ENCODE measurements around the gene SCUBE1.

The SCUBE1 gene

GRCh38 chr22:43310311-43310710 lies 32.9 kb downstream of the SCUBE1 start:
- H3K4me3 Mint-ChIP-seq, result no peak overlapping the region
- no peaks in the 10 kb centered on the region for H3K36me3 Mint-ChIP-seq (ENCODE audit: low read depth)
- peaks cover 26% of the 10 kb centered on the region for H3K4me1 Mint-ChIP-seq (ENCODE audit: low read depth)
- H3K27me3 Mint-ChIP-seq, result peaks cover 10% of the 10 kb centered on the region
- no peaks in the 10 kb centered on the region for H3K9me3 Mint-ChIP-seq
- intact Hi-C loops (cut with micrococcal nuclease), result no loop called here
- H3K27ac Mint-ChIP-seq, result no peak overlapping the region

- Mint-ChIP-seq H3K4me1 (ENCODE audit: low read depth) (peaks cover 20% of the 10 kb centered on the region), H3K27ac (no peak overlapping the region), H3K9me3 (no peaks in the 10 kb centered on the region), H3K4me3 (no peak overlapping the region), H3K36me3 (ENCODE audit: low read depth) (no peaks in the 10 kb centered on the region), H3K27me3 (peaks cover 8% of the 10 kb centered on the region)
- intact Hi-C loops (cut with micrococcal nuclease), result no loop called here
Observed at GRCh38 chr22:43308836-43309235, 34.3 kb downstream of the SCUBE1 start.

- Mint-ChIP-seq H3K36me3 (ENCODE audit: low read depth) (no peaks in the 10 kb centered on the region), H3K27me3 (peaks cover 8% of the 10 kb centered on the region), H3K27ac (no peak overlapping the region), H3K4me3 (no peak overlapping the region), H3K4me1 (ENCODE audit: low read depth) (peaks cover 14% of the 10 kb centered on the region), H3K9me3 (no peaks in the 10 kb centered on the region)
- intact Hi-C loops (cut with micrococcal nuclease), result no loop called here
Observed at GRCh38 chr22:43308060-43308830, 34.9 kb downstream of the SCUBE1 start.

- no peaks in the 10 kb centered on the region for H3K4me1 Mint-ChIP-seq (ENCODE audit: low read depth)
- intact Hi-C loops (cut with micrococcal nuclease), result no loop called here
- no peak overlapping the region for H3K4me3 Mint-ChIP-seq
- no peaks in the 10 kb centered on the region for H3K9me3 Mint-ChIP-seq
- H3K27me3 Mint-ChIP-seq, result peaks cover 13% of the 10 kb centered on the region
- H3K27ac Mint-ChIP-seq, result no peak overlapping the region
- no peaks in the 10 kb centered on the region for H3K36me3 Mint-ChIP-seq (ENCODE audit: low read depth)
Observed at GRCh38 chr22:43305806-43306205, 37.4 kb downstream of the SCUBE1 start.

- Mint-ChIP-seq H3K27me3 (peaks cover 11% of the 10 kb centered on the region), H3K9me3 (no peaks in the 10 kb centered on the region), H3K4me3 (no peak overlapping the region), H3K4me1 (ENCODE audit: low read depth) (no peaks in the 10 kb centered on the region), H3K36me3 (ENCODE audit: low read depth) (no peaks in the 10 kb centered on the region), H3K27ac (no peak overlapping the region)
- intact Hi-C loops (cut with micrococcal nuclease), result no loop called here
Observed at GRCh38 chr22:43304831-43305590, 38.2 kb downstream of the SCUBE1 start.

GRCh38 chr22:43303751-43304150 lies 39.4 kb downstream of the SCUBE1 start:
- Mint-ChIP-seq H3K9me3 (no peaks in the 10 kb centered on the region), H3K4me3 (no peak overlapping the region), H3K27ac (no peak overlapping the region), H3K4me1 (ENCODE audit: low read depth) (no peaks in the 10 kb centered on the region), H3K36me3 (ENCODE audit: low read depth) (no peaks in the 10 kb centered on the region), H3K27me3 (peaks cover 9% of the 10 kb centered on the region)
- intact Hi-C loops (cut with micrococcal nuclease), result no loop called here

- Mint-ChIP-seq H3K4me3 (no peak overlapping the region), H3K27ac (no peak overlapping the region), H3K27me3 (peaks cover 7% of the 10 kb centered on the region), H3K9me3 (no peaks in the 10 kb centered on the region), H3K36me3 (ENCODE audit: low read depth) (no peaks in the 10 kb centered on the region), H3K4me1 (ENCODE audit: low read depth) (no peaks in the 10 kb centered on the region)
- intact Hi-C loops (cut with micrococcal nuclease), result no loop called here
Observed at GRCh38 chr22:43303166-43303565, 40.0 kb downstream of the SCUBE1 start.

- Mint-ChIP-seq H3K9me3 (no peaks in the 10 kb centered on the region), H3K4me1 (ENCODE audit: low read depth) (no peaks in the 10 kb centered on the region), H3K27me3 (peaks cover 7% of the 10 kb centered on the region), H3K27ac (no peak overlapping the region), H3K36me3 (ENCODE audit: low read depth) (no peaks in the 10 kb centered on the region), H3K4me3 (no peak overlapping the region)
- intact Hi-C loops (cut with micrococcal nuclease), result no loop called here
Observed at GRCh38 chr22:43302531-43303041, 40.6 kb downstream of the SCUBE1 start.

GRCh38 chr22:43301866-43302265 lies 41.3 kb downstream of the SCUBE1 start:
- Mint-ChIP-seq H3K4me3 (no peak overlapping the region), H3K27ac (no peak overlapping the region), H3K9me3 (no peaks in the 10 kb centered on the region), H3K4me1 (ENCODE audit: low read depth) (no peaks in the 10 kb centered on the region), H3K27me3 (peaks cover 7% of the 10 kb centered on the region), H3K36me3 (ENCODE audit: low read depth) (no peaks in the 10 kb centered on the region)
- intact Hi-C loops (cut with micrococcal nuclease), result no loop called here

- Mint-ChIP-seq H3K27ac (no peak overlapping the region), H3K27me3 (peaks cover 7% of the 10 kb centered on the region), H3K36me3 (ENCODE audit: low read depth) (no peaks in the 10 kb centered on the region), H3K9me3 (no peaks in the 10 kb centered on the region), H3K4me1 (ENCODE audit: low read depth) (no peaks in the 10 kb centered on the region), H3K4me3 (no peak overlapping the region)
- intact Hi-C loops (cut with micrococcal nuclease), result no loop called here
Observed at GRCh38 chr22:43300891-43301676, 42.1 kb downstream of the SCUBE1 start.

- peaks cover 10% of the 10 kb centered on the region for H3K4me1 Mint-ChIP-seq (ENCODE audit: low read depth)
- H3K27ac Mint-ChIP-seq, result no peak overlapping the region
- H3K4me3 Mint-ChIP-seq, result no peak overlapping the region
- no peaks in the 10 kb centered on the region for H3K36me3 Mint-ChIP-seq (ENCODE audit: low read depth)
- intact Hi-C loops (cut with micrococcal nuclease), result no loop called here
- H3K27me3 Mint-ChIP-seq, result peaks cover 7% of the 10 kb centered on the region
- no peaks in the 10 kb centered on the region for H3K9me3 Mint-ChIP-seq
Observed at GRCh38 chr22:43299736-43300135, 43.4 kb downstream of the SCUBE1 start.

- peak overlapping the region; percentile 5 for H3K27ac Mint-ChIP-seq
- intact Hi-C loops (cut with micrococcal nuclease), result no loop called here
- H3K9me3 Mint-ChIP-seq, result no peaks in the 10 kb centered on the region
- no peak overlapping the region for H3K4me3 Mint-ChIP-seq
- H3K27me3 Mint-ChIP-seq, result peaks cover 7% of the 10 kb centered on the region
- H3K36me3 Mint-ChIP-seq (ENCODE audit: low read depth), result no peaks in the 10 kb centered on the region
- peaks cover 18% of the 10 kb centered on the region for H3K4me1 Mint-ChIP-seq (ENCODE audit: low read depth)
Observed at GRCh38 chr22:43298062-43298801, 44.9 kb downstream of the SCUBE1 start.

GRCh38 chr22:43297270-43298061 lies 45.7 kb downstream of the SCUBE1 start:
- intact Hi-C loops (cut with micrococcal nuclease), result no loop called here
- H3K36me3 Mint-ChIP-seq (ENCODE audit: low read depth), result no peaks in the 10 kb centered on the region
- peaks cover 7% of the 10 kb centered on the region for H3K27me3 Mint-ChIP-seq
- no peaks in the 10 kb centered on the region for H3K9me3 Mint-ChIP-seq
- H3K4me1 Mint-ChIP-seq (ENCODE audit: low read depth), result peaks cover 18% of the 10 kb centered on the region
- no peak overlapping the region for H3K4me3 Mint-ChIP-seq
- H3K27ac Mint-ChIP-seq, result no peak overlapping the region

Data from dendritic cell treated with granulocyte-macrophage colony-stimulating factor and Interleukin-4, amounts not matched to agents 40 ng/mL and 50 ng/mL, for 4 days (primary cell).